Stimulated activated CD8-positive, alpha-beta memory T cell treated with anti-CD3 and anti-CD28 coated beads, Interleukin-7, amount 100 ng/mL, for 48 hours (primary cell): ENCODE measurements around the gene EDC4.
"Not testable (repeated sequence)": the region's sequence is repeated elsewhere in the genome, so short reads cannot be mapped to it uniquely, and the experiment has no call there.

ENCODE experiments used
- DNase-seq, 2 donors: peaks; one replicate each; pipeline ENCODE4 v3.0.0-alpha.2; 2020; ENCODE audit warnings: low read depth in 1 of 2; ENCODE audit errors: extremely low read depth in 1 of 2

Gene EDC4

DNA sequence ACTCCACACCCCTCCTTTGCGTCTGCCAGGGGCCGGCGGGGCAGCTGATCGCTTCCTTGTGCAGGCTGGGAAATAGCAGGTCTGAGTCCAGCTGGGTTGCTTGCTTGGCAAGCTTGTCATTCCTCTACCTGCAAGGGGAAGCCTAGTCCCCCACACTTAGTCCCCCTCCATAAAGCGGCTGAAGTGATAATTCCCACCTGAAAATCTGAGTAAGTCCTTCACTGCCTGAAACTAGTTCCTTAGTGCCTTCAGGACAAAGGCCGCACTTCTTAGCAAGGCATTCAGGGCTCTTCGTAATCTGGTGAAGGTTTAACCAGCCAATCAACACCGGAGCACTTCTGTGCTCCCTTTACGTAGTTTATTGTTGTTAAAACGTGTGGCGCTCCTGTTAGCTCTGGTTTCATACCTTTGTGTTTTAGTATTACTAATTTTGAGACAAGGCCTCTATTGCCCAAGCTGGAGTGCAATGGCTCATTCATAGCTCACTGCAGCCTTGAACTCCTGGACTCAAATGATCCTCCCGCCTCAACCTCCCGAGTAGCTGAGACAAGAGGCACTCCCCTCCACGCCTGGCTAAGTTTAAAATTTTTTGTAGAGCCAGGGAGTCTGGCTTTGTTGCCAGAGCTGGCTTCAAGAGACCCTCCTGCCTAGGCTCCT is 21.0 kb downstream of the EDC4 start:
- no peak for DNase-seq

- no peak for DNase-seq
These were observed 24.4 kb downstream of the EDC4 start for GRCh38 chr16:67897231-67897630.

DNA sequence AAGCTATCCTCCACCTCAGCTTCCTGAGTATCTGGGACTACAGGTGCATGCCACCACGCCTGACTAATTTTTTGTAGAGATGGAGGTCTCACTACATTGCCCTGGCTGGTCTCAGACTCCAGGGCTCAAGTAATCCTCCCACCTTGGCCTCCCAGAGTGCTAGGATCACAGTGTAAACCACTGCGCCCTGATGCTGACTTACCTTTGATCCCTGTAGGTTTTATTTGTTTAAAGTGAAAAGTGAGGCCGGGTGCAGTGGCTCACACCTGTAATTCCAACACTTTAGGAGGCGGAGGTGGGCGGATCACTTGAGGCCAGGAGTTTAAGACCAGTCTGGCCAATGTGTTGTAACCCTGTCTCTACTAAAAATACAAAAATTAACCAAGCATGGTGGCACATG is 28.9 kb downstream of the EDC4 start:
- DNase-seq = no peak

- no peak for DNase-seq
These were observed 30.0 kb downstream of the EDC4 start for GRCh38 chr16:67902831-67903230.

DNA sequence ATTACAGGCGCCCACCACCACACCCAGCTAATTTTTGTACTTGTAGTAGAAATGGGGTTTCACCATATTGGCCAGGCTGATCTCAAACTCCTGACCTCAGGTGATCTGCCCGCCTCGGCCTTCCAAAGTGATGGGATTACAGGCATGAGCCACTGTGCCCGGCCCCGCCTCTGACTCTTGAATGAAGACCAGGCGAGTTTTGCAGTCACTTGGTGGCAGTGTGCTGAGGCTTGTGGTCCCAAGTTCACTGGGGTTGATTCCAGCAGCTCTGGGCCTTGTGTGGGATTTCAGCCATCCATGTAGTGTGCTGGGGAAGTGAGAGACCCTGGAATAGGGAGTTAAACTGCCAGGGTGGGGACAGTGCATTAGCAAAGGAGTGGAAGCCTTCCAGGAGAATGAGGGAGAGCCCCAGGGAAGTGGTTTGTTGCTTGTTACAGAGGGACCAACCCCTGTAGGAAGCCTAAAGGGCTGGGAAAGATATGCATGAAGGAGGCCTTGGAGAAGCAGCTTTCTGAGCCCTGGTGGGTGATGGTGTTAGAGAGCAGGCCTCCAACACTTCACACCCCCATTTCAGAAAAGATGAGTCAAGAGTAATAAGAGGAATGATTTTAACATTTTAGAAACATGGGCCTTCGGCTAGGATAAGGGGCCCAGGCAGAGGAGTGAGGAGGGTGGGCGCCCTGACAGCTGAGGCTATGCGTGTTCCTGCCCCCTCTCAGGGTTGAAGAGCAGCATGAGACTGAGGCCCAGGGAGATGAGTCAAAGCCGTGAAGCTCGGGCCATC is 34.7 kb downstream of the EDC4 start:
- no peak for DNase-seq

DNA sequence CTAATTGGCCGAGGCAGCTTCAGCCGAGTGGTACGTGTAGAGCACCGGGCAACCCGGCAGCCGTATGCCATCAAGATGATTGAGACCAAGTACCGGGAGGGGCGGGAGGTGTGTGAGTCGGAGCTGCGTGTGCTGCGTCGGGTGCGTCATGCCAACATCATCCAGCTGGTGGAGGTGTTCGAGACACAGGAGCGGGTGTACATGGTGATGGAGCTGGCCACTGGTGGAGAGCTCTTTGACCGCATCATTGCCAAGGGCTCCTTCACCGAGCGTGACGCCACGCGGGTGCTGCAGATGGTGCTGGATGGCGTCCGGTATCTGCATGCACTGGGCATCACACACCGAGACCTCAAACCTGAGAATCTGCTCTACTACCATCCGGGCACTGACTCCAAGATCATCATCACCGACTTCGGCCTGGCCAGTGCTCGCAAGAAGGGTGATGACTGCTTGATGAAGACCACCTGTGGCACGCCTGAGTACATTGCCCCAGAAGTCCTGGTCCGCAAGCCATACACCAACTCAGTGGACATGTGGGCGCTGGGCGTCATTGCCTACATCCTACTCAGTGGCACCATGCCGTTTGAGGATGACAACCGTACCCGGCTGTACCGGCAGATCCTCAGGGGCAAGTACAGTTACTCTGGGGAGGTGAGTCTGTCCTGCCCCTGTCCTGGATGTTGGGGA is 36.3 kb downstream of the EDC4 start:
- DNase-seq = no peak

DNA sequence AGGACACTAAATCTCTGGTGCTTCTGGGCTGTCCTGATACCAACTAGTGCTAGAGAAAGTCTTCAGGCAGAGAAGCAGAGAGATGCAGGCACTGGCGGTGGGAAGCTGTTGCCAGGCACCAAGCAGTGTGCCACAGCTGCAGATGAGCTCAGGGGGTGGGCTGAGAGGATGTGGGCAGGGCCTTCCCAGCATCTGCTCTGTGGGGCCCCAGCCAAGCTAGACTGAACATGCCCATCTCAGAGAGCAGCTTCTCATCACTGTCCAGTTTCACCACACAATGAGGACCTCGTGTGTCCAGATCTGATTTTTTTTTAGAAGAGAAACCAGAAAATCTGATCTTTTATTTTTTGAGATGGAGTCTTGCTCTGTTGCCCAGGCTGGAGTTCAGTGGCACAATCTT is 37.3 kb downstream of the EDC4 start:
- DNase-seq = no peak

DNA sequence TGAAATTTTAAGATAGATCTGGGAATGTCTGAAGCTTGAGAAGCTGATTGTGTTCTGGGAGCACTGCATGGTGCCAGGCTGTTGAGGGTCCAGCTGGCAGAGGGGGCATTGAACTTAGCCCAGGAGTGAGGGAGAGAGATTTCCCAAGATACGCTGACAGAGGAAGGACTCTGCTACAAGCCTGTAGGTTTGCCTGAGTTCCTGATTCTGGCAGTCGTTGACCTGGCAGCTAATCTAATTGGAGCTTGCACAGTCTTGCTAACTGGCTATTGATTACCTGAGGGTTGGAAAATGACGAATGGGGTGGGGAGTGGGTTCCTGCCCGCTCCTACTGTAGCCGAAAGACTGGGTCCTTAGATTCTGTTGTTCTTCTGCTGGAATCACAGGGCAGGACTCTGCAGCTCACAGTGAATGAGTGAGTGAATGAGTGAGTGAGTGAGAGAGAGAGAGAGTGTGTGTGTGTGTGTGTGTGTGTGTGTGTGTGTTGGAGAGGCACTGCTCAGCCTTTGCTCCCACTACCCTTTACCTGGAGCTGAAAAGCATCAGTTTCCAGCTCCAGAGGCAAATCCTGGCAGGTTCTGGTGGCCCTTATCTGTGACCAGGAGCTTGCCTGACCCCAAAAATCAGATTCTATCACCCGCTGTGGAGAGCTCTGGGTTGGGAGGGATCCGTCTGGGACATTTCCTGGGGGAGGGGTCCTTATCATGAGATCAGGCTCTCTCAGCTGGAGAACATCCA is 42.1 kb downstream of the EDC4 start:
- DNase-seq = no peak

DNA sequence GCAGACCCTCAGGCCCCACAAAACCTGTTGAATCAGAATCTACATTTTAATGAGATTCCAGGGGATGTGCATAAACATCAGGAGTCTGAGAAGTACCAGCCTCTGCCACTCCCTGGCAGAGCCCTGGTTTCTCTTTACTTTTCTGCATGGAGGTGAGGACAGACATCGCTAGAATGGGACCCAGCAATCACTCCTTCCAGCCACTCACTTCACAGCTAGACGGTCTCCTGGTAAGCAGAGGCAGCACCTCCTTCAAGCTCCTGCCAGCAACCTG is 42.6 kb downstream of the EDC4 start:
- DNase-seq = not testable (repeated sequence)

DNA sequence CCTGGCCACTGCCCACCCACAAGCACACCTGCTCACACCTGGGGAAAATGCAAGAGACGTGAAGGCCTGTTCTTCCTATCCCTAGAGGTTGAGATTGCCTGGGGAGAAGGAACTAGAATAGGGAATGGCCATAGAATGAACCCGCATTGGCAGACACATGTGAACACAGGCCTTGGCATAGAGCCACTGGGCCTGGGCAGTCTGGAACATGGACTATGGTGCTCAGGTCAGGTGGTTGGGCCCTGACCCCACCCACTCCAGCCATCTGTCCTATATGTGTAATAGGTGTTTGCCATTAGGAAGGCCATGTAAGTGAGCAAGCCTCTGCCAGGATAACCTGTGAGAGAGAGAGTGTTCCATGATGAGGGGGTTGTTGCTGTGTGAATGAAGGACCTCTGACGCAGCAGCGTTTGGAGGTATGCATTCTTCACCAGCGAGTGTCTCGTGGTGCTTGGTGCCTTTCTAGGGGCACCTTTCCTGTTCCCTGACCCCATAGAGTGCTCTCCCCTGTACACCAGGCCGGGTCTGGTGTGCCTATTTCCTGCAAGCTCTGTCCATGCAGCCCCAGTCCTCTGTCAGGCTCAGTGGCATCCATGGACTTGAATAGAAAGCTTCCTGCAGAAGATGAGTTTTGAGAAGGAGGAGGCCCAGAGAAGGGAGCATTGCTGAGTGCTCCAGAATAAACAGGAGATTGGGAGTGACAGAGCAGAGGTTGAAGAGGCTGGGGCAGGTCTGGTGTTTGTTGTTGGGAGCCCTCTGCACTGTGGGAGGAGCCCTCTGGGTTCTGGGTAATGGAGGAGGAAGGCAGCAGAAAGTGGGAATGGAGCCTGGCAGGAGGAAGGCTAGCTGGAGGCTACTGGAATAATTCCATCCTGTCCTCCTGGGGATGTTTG is 43.2 kb downstream of the EDC4 start:
- DNase-seq = no peak

DNA sequence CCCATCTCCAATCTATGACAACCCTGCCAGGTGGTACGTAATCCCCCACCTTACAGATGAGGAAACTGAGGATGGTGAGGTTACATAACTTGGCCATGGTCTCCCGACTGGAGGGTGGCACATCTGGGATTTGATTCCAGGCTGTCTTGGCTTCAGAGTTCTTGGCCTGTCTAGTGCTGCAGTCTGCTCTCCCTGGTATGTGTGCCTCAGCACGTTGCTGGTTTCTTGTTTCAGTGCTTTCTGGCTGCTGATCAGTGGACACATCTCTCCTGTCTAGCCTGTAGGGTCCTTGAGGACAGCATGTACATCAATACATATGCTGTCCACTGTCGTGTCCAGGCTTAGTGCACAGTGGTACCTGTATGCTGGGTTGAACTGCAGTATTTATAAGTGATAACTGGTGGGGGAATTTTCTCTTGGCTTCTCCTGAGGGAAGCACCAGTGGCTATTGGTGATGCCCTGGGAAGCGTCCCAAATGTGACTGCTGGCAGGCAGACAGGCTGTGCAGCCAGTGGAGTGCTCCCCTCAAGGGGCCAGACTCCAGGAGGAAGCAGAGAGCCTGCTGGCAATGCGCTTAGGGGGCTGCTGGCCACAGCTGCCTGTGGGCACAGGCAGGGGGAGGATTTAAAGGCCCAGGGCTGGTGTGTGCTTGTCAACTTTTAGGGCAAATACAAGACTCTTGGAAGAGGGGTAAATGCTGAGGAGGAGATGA is 44.4 kb downstream of the EDC4 start:
- DNase-seq = no peak

- DNase-seq = peak in 1 of 2 donors; percentile 67
These were observed 45.0 kb downstream of the EDC4 start for GRCh38 chr16:67917852-67918236.

- DNase-seq = no peak
These were observed 46.9 kb downstream of the EDC4 start for GRCh38 chr16:67919622-67920221.

GRCh38 chr16:67922221-67922620 is 49.4 kb downstream of the EDC4 start:
- no peak for DNase-seq

GRCh38 chr16:67922740-67923139 is 49.9 kb downstream of the EDC4 start:
- no peak for DNase-seq

- DNase-seq = no peak
These were observed 50.7 kb downstream of the EDC4 start for GRCh38 chr16:67923414-67924116.

DNA sequence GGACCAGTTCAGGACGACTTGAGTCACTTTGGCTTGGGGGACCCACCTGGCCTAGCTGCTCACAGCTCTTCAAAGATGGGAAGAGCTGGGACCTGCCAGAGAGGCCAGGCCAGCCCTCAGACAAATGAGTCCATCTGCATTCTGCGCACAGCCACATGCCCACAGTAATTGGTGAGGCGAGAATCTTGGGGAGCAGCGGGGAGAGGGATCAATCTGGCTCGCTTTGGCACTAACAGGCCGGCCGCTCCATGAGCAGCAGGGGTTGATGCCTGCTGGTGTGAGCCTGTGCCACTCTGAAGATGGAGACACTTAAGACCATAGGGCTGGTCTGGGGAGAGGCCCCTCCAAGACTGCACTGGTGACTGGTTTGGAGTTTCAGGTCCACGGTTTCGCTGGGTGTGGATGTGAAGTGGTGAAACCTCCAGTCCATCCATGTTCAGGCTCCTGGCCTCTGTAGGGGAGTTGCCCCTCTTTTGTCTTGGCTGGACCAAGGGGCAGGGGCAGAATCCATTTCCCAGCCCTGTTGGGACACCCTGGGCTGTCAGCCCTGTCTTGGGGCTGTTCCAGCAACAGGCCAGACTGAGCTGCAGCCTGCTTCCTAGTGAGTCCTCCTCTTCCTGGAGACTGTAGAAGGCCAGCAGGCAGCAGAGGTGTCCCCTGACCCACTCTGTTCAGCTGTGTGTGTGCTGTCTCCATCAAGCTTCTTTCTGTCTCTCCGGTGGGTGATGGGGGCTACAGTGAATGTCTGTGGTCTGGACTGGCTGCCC is 51.5 kb downstream of the EDC4 start:
- no peak for DNase-seq

- no peak for DNase-seq
These were observed 53.4 kb downstream of the EDC4 start for GRCh38 chr16:67926181-67926750.
